Activated T-helper 1 cell treated with Interleukin-2 at 50 U/mL for 16 hours (primary cell): ENCODE data around the gene RPP25.

Experiments used
- DNase-seq: peaks from one replicate; pipeline ENCODE4 v3.0.0-alpha.2; 2020; ENCODE audit warnings: low read depth

Gene RPP25, protein sequence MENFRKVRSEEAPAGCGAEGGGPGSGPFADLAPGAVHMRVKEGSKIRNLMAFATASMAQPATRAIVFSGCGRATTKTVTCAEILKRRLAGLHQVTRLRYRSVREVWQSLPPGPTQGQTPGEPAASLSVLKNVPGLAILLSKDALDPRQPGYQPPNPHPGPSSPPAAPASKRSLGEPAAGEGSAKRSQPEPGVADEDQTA

DNA sequence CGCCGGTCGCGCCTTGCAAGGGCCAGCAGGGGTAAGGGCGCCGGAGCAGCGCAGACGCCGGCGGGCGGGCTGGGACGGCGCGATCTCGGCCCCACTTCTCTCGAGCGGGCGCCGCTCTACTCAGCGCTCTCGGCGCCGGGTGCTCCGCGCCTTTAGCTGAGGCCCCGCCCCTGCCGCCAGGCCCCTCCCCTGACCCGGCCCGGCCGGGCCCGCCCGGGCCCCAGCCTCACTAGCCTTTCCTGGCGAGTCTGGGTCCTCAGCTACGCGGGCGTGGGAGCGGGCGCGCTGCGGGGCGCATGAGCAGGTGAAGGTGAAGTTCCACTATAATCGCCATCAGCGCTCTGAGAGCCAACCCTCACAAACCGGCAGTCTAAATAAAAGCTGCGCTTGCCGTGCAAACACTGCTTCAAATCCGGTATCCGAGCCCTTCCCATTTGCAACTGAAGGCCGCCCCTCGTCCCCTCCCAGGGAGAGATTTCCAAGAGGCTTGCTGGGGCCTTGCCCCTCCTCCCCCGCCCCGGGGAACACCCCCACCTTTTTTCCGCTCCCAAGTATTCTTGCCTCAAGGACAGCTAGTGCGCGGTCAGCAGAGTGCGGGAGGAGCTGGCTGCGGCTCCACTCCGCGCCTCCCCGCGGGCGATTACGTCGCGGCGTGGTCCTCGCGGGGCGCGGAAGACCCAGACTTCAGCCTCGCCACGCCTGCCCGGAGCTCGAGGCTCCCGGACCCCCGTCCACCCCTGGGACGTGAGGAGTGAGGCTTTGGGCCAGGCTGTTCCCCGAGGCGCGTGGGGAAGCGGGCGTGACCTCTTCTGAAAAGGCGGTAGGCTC lies at the start of gene RPP25:
TSS of gene RPP25 (minus strand) at position 125 of the 828 bp plus-strand sequence. CDS start 189 bp downstream, outside the sequence.
- DNase-seq: peak; percentile 47

DNA sequence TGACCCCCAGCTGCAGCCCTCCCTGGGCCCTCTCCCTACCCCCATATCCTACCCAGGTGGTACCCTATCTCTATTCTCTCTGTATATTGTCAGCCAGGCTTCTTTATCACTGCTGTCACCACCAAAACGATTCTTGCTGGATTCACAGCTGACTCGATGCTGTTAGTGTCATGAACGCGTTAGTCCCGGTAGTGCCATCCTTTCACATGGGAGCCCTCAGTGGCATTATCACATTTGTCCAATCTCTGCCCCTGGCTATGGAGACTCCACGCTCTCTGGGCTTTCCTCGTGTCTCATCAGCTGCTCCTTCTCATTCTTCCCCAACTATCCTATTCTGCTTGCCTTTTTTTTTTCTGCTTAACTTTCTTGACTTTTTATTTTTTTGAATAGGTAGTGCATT lies 45.8 kb upstream of the RPP25 start:
- no peak for DNase-seq

DNA sequence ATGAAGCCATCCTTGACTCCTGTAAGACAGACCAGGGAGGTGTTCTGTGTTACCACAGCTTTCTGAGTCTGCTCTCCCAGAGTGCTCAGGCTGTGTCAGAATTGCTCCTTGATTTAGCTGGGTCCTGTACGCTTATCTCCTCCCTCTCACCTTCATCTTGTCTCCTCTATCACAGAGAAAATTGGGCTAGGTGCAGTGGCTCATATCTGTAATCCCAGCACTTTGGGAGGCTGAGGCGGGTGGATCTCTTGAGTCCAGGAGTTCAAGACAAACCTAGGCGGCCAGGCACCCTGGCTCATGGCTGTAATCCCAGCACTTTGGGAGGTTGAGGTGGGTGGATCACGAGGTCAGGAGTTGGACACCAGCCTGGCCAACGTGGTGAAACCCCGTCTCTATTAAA lies 44.7 kb upstream of the RPP25 start:
- no peak for DNase-seq

DNA sequence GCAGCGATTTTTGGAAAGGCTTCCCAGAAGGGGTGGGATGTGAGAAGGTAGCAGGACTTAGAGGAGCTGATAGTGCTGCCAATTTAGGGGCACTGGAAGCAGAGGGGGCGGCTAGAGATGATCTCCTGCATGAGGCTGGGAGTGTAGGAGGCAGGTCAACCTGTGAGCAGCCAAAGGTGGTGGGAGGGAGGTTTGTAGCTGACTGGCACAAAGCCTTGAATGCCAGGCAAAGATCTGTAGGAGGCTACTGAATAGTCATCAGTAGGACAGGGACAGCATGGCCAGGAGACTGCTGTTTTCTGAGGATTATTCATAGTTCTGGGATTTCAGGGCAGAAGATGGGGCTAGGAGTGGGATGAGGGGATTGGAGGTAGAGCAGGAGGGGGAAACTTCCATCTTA lies 41.0 kb upstream of the RPP25 start:
- no peak for DNase-seq

DNA sequence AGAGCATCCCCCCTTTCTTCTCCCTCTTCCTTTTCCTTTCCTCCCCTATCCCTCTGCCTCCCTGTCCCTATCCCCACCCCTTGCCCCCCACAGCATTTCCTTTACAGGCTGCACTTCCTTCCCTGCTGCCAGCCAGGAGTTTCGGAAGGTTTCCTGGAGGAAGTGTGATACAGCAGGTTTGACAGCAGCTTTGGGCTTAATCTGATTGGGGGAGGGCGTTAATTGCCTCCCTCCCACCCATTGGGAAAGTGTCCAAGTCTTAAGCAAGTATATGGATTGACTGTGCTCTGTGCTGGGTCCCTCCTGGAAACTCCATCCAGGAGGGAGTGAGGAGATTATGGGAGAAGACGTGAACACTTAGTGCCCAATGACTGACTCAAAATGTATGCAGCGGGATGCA lies 40.6 kb upstream of the RPP25 start:
- no peak for DNase-seq

DNA sequence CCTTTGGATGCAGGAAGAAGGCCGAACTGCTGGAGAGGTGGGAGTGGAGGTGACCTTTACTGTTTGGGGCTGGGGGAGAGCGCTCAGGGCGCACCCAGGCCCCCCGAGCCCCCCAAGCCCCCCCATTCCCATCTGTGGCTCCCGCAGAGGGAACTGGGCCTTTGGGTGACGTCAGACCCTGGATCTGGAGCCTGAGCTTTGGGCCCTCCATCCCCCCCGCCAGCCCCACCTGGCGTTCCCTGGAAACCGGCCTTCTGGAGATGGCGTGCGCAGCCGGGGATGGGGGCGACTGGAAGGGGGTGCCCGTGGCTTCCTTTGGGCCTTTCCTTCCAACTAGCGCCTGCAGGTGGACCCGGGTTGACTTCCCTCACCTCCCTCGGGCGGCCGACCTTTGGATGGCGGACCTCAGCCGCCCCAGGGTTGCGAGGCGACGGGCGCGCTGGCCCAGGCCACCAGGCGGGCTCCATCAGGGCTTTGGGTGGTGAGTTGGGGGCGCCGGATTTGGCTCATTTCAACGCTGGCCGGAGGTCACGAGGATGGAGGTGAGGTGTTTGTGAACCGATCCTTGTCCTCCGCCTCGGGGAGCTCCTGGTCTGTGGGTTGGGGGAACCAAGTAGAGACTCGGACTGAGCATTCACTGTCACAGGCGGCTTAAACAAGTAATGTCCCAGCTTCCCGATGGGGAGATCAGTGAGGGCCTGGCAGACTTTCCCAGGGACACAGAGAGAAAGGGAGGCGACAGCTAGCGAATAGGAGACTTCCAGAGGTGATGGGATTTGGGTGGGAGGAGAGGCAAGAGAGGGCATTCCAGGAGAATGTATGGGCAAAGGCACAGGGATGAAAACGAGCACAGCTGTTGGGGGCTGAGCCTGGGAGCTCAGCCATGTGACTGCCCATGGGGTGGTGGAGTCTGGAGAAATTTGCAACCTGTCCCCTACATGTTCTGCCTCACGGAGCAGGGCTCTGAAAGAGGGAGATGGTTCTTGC lies 39.5 kb upstream of the RPP25 start:
- no peak for DNase-seq

DNA sequence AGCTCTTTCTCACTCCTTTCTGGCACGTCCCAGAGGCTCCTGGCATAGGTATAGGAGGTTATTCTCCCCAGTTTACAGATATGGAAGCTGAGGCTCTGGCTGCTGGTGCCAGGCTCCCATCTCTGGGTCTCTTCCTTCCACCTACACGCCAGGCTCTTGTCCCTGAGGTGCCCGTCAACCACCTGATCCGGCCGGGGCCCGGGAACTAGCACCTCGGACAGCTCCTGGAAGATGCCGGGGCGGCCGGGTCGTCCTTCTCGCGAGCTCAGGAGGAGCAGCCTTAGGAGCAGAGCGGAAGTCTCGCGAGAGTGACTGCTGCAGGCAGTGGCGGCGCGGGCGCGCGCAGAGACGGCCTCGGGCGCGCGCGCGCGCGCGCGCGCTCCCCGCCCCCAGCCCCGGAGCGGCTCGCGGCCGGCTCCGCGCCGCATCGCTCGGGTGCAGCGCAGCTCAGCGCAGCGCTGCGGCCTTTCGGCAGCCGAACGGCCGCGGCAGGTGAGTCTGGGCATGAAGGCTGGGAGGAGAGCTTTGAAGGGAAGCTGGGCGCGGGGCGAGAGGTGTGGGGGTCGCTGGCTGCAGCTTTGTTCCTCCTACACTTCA lies 38.7 kb upstream of the RPP25 start, which contains the start of gene SCAMP5:
TSS of gene SCAMP5 (plus strand) at position 382 of the 597 bp plus-strand sequence. CDS start 16,277 bp downstream, outside the sequence.
- DNase-seq: peak; percentile 80

DNA sequence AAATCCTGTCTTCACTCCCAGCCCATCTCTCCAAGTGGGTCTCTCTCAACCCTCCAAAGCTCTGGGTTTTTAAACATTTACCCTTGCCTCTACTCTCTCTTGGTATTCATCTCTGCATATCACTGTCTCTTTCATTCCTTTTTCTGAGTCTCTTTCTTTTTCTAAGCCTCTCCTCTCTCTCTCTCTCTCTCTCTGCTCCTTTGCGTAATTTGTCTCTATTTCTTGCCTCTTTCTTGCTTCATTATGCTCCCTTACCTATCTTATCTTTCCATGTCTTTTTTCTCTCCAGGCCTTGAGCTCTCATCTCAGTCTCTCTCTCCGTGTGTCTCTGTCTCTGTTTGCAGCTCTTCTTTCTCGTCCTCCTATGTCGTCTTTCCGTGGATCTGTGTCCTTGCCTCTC lies 38.1 kb upstream of the RPP25 start:
- no peak for DNase-seq

DNA sequence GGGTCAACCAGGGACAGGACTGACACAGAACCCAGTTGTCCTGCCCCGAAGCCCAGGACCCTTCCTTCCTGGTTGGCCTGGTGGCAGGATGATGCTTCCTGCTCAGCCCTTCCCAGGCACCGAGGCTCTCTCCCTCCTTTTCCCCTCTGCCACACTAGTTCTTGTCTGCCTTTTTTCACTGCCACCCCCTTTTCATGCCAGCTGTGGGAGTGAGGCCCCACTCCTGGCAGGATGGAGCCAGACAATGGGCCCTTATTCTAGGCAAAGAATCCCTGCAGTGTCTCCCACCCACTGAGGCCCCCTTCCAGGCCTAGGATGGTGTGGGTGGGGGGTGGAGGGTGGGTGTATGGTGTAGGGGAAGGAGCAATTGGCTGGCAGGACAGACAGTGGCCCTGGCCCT lies 37.7 kb upstream of the RPP25 start:
- no peak for DNase-seq

DNA sequence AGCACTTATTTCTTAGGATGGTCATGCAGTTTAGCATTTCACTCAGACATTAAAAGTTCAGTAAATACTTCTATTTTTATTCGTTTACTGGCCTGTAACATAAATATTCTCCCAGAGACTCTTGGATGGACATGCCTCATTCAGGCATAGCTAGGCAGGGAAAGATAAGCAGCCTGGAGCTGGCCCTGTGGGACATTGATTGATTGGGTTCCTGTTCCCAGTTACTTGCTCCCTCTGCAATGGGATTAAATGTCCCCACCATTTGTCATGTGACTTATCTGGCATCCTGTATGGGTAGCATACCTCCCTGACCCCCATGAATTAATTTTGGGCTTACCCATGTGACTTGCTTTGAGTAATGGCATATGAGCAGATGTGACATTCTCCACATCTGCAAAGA lies 36.0 kb upstream of the RPP25 start:
- no peak for DNase-seq

DNA sequence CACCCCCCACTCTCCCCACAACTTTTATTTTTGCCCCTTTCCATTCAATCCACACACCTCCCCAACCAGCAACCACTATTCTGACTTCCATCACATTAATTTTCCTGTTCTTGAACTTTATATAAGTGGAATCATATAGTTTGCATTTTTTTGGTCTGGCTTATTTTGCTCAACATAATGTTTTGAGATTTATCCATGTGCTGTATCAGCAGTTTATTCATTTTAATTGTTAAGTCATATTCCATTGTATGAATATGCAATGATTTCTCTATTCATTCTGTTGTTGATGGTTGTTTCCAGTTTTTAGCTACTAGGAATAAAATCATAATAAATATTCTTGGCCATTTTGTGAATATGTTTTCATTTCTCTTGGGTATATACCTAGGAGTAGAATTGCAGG lies 33.0 kb upstream of the RPP25 start:
- no peak for DNase-seq

DNA sequence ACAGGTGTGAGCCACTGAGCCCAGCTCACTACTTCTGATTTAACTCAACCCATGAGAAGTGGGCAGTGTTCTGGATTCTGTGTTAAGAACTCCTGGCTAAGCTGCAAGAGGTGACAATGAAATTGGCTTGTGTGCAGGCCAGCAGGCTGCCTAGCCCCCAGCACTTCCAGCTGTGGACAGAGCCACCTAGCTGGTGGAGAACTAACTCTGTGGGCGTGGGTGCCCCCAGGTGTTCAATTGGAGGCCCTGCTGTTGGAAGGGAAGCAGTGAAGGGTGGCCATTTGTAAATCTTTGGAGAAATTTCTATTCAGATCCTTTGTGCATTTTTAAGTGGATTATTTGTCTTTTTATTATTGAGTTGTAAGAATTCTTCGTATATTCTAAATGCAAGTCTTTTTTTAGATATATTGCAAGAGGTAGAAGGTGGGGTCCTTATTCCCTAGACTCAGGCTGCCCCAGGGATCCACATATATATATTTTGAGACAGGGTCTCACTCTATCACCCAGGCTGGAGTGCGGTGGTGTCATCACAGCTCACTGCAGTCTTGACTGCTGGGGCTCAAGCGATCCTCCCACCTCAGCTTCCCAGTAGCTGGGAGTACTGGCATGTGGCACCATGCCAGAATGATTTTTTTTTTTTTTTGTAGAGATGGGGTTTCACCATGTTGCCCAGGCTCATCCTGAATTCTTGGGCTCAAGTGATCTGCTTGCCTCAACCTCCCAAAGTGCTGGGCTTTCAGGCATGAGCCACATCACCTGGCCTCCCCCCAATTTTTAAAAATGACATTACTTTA lies 31.6 kb upstream of the RPP25 start:
- no peak for DNase-seq

DNA sequence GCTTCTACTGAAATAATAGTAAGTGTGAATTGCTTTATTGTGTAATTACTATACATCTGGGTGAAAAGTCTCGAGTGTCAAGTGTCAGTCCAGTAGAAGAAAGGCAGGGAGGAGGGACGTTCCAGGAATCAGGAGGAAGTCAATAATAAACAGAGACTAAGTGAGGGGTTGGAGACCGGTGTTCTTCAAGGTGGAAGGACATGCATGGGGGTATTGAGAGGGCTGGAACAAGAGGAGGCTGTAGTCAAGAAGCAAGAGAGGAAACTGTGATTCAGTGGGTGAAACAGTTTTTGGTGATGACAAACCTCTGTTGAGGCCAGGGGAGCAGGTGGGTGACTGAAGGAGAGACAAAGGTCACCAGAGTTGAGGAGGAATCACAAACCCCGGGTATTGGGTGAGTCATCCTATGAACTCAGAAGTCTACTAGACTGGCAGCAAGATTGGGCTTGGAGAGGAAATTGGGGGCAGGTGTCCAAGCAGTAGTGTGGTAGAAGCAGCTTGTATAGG lies 27.2 kb upstream of the RPP25 start:
- no peak for DNase-seq

DNA sequence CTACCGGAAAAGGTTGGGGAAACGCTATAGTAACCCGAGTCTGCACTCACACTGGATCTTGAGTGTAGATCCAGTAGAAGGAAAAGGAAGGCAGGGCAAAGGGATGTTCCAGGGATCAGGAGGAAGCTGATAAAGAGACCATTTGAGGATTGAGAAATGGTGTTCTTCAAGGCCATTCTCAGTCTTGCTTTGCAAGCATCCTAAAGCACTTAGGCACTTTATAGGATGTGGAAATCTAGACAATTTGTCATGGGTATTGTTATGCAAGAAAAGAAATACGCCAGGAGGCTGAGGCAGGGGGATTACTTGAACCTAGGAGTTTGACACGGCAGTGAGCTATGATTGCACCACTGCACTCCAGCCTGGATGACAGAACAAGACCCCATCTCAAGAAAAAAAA lies 25.6 kb upstream of the RPP25 start:
- no peak for DNase-seq

DNA sequence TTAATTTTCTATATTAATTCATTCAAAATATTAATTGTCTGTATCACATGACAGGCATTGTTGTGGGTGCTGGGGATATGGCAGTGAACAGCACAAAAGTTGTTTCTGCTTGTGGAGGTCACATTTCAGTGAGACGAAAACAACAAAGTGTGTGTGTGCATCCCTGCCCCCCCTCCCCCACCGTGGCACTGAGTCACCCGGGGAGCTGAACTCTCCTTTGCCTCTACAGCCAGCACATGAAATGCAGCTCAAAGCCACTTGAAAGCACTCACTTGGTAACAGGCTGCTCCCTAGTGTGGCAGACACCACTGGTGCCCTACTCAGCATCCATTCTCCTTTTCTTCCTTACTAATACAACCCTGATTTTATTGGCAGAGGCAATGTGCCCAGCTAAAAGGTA lies 21.9 kb upstream of the RPP25 start:
- no peak for DNase-seq

DNA sequence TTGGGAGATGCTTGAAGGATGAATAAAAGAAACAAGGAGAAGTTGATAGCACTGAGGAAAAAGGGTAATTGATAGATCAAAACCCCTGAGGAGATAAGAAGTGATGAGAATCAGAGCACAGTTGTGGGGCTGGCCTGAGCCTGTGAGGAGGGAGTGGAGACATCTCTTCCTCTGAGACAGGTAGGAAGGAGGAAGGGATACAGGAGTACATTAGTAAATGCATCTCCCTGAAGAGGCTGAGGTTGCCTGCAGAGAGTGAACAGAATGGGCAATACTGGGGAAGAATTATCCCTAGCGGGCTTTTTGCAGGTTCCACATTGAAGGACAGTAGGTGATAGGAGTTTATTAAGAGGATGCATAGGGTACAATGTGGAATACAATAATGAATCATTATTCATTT lies 21.5 kb upstream of the RPP25 start:
- DNase-seq: no peak

DNA sequence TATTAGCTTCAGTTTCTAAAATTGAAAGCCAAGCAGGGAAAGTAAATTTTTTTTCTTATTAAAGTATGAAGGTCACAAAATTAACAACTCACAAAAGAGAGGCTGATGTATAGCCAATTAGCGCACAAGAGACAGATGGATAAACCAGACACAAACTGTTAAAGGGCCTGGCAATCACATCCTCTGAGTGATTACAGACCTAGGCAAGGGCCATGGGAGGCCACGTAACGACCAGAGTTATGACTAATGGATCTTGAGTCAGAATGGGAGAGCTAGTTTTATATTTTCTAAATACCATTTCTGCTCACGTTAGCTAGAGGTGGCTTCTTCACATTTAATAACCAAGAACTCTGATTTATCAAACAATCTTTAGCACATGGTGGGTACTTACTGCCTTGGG lies 21.0 kb upstream of the RPP25 start:
- DNase-seq: no peak

DNA sequence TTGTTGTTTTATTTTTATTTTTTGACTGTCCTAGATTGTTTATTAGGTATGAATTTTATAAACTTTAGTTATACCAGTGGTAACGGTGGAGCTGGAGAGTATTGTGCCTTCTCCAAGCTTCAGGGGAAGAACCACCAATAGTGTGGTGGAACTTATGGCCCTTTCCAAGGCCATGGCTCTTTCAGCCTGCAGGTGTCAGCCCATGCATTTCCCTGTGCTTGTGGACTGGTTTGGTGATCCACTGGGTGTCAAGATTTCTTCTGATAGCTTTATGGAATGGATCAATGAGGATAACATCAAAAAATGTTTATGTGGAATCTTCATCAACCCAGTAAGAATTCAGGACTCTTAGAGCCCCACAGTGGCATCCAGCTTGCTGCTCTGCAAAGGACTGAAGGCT lies 19.6 kb upstream of the RPP25 start:
- no peak for DNase-seq

DNA sequence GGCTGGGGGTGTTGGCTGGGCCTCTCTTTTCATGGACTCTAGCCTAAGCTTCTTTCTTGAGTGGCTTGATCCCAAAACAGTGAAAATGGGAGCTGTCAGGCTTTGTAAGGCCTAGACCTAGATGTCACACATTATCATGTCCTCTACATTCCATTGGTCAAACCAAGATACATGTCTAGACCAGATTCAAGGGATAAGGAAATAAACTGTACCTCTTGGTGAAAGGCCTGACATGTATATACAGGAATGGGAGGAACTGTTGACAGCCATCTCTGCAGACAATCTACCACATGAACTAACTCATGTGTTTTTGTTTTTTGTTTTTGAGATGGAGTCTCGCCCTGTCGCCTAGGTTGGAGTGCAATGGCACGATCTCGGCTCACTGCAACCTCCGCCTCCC lies 11.1 kb upstream of the RPP25 start:
- no peak for DNase-seq

DNA sequence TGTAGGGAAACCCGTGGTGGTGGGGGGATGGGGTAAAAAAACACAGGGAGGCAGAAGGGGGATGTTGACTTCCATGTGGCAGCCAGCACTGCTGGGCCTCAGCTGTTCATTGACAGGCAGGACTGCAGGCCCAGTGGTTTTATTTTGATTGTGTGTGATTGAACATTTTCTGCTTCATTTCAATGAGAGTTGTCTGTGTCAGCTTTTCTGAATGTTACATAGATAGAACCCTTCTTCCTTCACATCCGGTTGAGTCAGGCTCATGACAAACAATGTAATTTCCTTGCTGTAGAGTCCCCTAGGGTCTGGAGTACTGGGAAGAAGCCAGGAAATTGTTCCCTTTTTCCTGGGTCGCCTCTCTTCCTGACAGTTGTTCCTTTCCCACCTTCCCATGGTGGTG lies 8.2 kb upstream of the RPP25 start:
- no peak for DNase-seq

DNA sequence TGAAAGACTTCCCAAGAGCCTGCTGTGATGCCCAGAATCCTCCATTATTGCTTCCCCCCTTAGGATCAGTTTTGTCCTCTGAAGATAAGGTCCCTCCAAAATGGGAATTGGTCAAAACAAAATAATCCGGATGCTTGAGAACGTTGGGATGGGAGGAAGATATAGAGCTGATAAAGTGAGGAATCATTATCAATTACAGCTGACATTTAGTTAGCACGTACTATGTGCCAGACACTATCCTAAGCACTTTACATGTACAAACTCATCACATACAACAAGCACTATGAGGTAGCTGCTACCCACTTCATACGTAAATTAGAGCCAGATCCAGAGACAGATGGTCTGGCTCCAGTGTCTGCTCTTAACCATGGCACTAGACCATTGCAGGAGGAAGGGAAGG lies 6.6 kb upstream of the RPP25 start:
- DNase-seq: no peak
